Smooth muscle cell (in vitro differentiated cells): ENCODE measurements around the gene NDUFA6. TPM values are rescaled to one million over a fixed set of nuclear protein-coding genes. Genes with fewer than 3 reads are reported as not detected.
"Not testable (repeated sequence)": the region's sequence is repeated elsewhere in the genome, so short reads cannot be mapped to it uniquely, and the experiment has no call there.

Experiments
- DNase-seq: peaks from one replicate; lab custom pipeline; 2025; ENCODE audit not compliant: unreplicated experiment; lab: John Stamatoyannopoulos, UW
- H2AFZ ChIP-seq: fragments of 200-600 bp; sonication (generic); 2 replicates; pipeline ENCODE4 v1.6.0; 2016; ENCODE audit warnings: antibody characterized with exemption, low read depth, mild to moderate bottlenecking
- H3F3A ChIP-seq: fragments of 200-600 bp; sonication (generic); 2 replicates; pipeline ENCODE4 v1.6.0; 2017; ENCODE audit warnings: antibody characterized with exemption, low read depth
- H3K27ac ChIP-seq: fragments of 200-600 bp; sonication (generic); 2 replicates; pipeline ENCODE4 v1.5.1; 2016; ENCODE audit warnings: low read depth, mild to moderate bottlenecking
- H3K27me3 ChIP-seq: fragments of 200-600 bp; sonication (generic); 2 replicates; pipeline ENCODE4 v1.6.1; 2016; ENCODE audit warnings: low read depth, mild to moderate bottlenecking
- H3K36me3 ChIP-seq: fragments of 200-600 bp; sonication (generic); 2 replicates; pipeline ENCODE4 v1.5.1; 2016; ENCODE audit warnings: low read depth
- H3K4me1 ChIP-seq: fragments of 200-600 bp; sonication (generic); 2 replicates; pipeline ENCODE4 v1.5.1; 2016; ENCODE audit warnings: low read depth
- H3K4me2 ChIP-seq: fragments of 200-600 bp; sonication (generic); 2 replicates; pipeline ENCODE4 v1.6.0; 2016; ENCODE audit warnings: mild to moderate bottlenecking
- H3K4me3 ChIP-seq: fragments of 200-600 bp; sonication (generic); 2 replicates; pipeline ENCODE4 v1.5.1; 2016; ENCODE audit warnings: mild to moderate bottlenecking
- H3K79me2 ChIP-seq: fragments of 200-600 bp; sonication (generic); 2 replicates; pipeline ENCODE4 v1.6.0; 2016; ENCODE audit warnings: low read depth, mild to moderate bottlenecking
- H3K9ac ChIP-seq: fragments of 200-600 bp; sonication (generic); 2 replicates; pipeline ENCODE4 v1.6.0; 2016; ENCODE audit warnings: low read depth
- H3K9me3 ChIP-seq: fragments of 200-600 bp; sonication (generic); replicated peaks from 2 replicates; pipeline ENCODE4 v1.5.1; 2016; ENCODE audit warnings: low read depth
- H4K20me1 ChIP-seq: fragments of 200-600 bp; sonication (generic); 2 replicates; pipeline ENCODE4 v1.6.0; 2016; ENCODE audit warnings: low read depth
- WGBS: methylation state at CpG from one replicate; pipeline ENCODE4 v1.1.7; 2016; ENCODE audit warnings: low lambda C conversion rate; 5-methylcytosine and 5-hydroxymethylcytosine counted together
- polyA plus RNA-seq: library from polyadenylated mRNA; unstranded; fragments of >200 nt; fragmentation: Nextera tagmentation; extraction: Ambion mirVana; gene quantifications from 2 replicates; pipeline ENCODE4 v1.2.1, GENCODE V29; 2016
- total RNA-seq: library from RNA; depleted of rRNA; stranded (reverse); fragments of >200 nt; gene quantifications from 2 replicates; pipeline ENCODE4 v1.2.3, GENCODE V29; 2014
- TF ChIP-seq, protein P1 (sequence below): fragments of 200-600 bp; sonication (generic); IDR thresholded peaks from 2 replicates; pipeline ENCODE4 v1.5.1; 2017; ENCODE audit warnings: borderline replicate concordance, mild to moderate bottlenecking, antibody characterized with exemption; ENCODE audit not compliant: insufficient read depth, poor library complexity, severe bottlenecking

The NDUFA6 gene
- total and polyA plus RNA-seq, 2 experiments from 2014 or later: 114 to 264 TPM

DNA sequence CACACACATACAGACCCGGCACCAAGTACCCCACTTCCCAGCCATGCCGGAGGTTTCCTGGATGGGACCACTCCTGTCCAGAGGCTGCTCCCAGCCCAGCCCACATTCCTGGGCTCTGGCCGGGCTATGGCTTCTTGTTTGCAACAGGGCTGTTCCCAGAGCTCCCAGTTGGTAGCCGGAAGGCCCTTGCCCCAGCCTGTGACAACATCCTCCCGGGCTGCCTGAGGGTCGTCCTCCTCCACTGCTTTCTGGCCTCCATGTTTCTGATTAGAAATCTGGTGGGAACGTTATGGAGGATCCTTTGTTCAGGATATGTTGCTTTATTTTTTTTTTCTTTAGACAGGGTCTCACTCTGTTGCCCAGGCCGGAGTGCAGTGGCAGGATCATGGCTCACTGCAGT, 41.0 kb upstream of the NDUFA6 start:
- no peaks in the 10 kb centered on the region for H3K27me3 ChIP-seq
- no peak for DNase-seq

DNA sequence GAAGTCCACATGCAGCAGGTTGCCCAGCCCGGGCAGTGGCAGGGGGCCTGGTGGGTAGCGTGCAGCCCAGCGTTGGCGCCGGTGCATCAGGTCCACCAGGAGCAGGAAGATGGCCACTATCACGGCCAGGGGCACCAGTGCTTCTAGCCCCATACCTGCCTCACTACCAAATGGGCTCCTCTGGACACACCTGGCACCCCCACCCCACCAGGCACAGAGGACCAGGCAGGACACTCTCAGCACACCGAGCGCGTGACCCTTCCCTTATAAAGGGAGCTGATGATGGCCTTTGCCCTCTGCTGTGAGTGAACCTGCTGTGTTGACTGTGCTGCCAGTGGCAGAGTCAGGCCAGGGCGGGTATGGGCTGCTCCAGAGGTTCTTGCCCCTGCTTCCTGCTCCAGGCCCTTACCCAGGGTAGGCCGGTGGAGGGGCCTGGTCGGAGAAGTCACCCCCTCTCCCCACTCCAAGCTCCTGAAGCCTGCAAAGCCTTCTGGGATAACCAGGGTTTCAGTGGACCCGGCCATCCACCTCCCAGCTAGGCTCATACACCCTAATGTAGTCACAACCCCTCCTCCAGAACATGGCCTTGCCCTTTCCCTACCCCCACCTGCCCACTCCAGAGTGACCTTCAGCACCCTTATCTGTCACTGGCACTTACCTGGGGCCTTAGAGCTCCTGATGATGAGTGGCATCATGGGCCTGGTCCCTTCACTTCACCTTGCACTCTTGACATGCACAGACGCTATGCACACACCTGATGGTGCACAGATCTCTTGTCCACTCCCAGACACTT, 40.3 kb upstream of the NDUFA6 start, which contains the start of gene CYP2D6:
Gene CYP2D6 (minus strand): TSS at position 172 of the 793 bp plus-strand sequence. CDS start 19 bp downstream, at position 153.
- WGBS: 89% methylated on average over 13 of the region's 14 CpGs

More for the DNA sequence above, 41.0 kb upstream of the NDUFA6 start:
- Histone ChIP-seq H3K4me2 (no peak overlapping the region), H3K9ac (no peak overlapping the region), H4K20me1 (no peaks in the 10 kb centered on the region), H3F3A (no peaks in the 10 kb centered on the region), H3K79me2 (no peaks in the 10 kb centered on the region), H3K36me3 (no peaks in the 10 kb centered on the region), H3K4me1 (no peaks in the 10 kb centered on the region), H2AFZ (no peak overlapping the region), H3K27ac (no peak overlapping the region), H3K4me3 (no peak overlapping the region), H3K9me3 (no peaks in the 10 kb centered on the region)
- WGBS: 81% methylated on average over 8 of the region's 8 CpGs
- TF ChIP-seq, protein P1, sequence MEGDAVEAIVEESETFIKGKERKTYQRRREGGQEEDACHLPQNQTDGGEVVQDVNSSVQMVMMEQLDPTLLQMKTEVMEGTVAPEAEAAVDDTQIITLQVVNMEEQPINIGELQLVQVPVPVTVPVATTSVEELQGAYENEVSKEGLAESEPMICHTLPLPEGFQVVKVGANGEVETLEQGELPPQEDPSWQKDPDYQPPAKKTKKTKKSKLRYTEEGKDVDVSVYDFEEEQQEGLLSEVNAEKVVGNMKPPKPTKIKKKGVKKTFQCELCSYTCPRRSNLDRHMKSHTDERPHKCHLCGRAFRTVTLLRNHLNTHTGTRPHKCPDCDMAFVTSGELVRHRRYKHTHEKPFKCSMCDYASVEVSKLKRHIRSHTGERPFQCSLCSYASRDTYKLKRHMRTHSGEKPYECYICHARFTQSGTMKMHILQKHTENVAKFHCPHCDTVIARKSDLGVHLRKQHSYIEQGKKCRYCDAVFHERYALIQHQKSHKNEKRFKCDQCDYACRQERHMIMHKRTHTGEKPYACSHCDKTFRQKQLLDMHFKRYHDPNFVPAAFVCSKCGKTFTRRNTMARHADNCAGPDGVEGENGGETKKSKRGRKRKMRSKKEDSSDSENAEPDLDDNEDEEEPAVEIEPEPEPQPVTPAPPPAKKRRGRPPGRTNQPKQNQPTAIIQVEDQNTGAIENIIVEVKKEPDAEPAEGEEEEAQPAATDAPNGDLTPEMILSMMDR: no peak

DNA sequence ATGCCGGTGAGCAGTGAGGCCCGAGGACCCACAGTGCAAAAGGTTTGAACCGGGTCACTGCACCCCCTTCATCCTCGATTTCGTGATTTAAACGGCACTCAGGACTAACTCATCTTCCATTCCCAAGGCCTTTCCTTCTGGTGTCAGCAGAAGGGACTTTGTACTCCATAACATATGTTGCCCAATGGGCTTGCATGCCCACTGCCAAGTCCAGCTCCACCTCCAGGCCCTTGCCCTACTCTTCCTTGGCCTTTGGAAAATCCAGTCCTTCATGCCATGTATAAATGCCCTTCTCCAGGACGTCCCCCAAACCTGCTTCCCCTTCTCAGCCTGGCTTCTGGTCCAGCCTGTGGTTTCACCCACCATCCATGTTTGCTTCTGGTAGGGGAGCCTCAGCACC, 39.6 kb upstream of the NDUFA6 start:
- H3K9ac ChIP-seq, H3K27ac ChIP-seq, H3F3A ChIP-seq, H3K4me3 ChIP-seq, DNase-seq, H3K4me1 ChIP-seq, H3K9me3 ChIP-seq, H4K20me1 ChIP-seq, H3K79me2 ChIP-seq, H3K4me2 ChIP-seq, H3K36me3 ChIP-seq, H2AFZ ChIP-seq, H3K27me3 ChIP-seq: not testable (repeated sequence)
- WGBS: no CpG with 5 or more reads among the region's 7 CpGs

More for the DNA sequence above, 40.3 kb upstream of the NDUFA6 start, which contains the start of gene CYP2D6:
- DNase-seq, H3K4me1 ChIP-seq, H3K4me3 ChIP-seq, H3K9me3 ChIP-seq, H3K27ac ChIP-seq, H3K4me2 ChIP-seq, H3K9ac ChIP-seq, H4K20me1 ChIP-seq, H2AFZ ChIP-seq, H3K27me3 ChIP-seq, H3F3A ChIP-seq, H3K79me2 ChIP-seq, H3K36me3 ChIP-seq: not testable (repeated sequence)

DNA sequence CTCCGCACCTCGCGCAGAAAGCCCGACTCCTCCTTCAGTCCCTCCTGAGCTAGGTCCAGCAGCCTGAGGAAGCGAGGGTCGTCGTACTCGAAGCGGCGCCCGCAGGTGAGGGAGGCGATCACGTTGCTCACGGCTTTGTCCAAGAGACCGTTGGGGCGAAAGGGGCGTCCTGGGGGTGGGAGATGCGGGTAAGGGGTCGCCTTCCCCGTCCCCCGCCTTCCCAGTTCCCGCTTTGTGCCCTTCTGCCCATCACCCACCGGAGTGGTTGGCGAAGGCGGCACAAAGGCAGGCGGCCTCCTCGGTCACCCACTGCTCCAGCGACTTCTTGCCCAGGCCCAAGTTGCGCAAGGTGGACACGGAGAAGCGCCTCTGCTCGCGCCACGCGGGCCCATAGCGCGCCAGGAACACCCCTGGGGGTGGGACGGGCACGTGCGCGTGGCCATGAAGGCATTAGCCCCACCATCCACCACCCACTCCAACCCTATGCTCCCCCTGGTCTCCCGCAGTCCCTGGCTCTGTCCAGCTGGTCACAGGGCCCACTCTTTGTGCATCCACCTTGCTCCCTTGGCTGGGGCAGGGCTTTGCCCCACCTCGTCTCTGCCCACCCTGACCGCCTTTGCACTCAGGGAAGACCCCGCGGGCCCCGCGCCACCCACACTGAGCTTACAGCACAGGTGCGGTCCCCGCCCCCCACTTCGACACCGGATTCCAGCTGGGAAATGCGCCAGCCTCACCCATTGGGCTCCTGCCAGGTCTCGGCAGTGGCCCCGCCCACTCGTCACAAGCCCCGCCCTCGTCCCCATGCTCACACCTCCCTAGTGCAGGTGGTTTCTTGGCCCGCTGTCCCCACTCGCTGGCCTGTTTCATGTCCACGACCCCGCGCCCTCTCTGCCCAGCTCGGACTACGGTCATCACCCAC, 38.5 kb upstream of the NDUFA6 start:
- not testable (repeated sequence) for H4K20me1 ChIP-seq, H3K79me2 ChIP-seq, H3K4me3 ChIP-seq, H3K27me3 ChIP-seq, H3K4me1 ChIP-seq, DNase-seq, H3K9me3 ChIP-seq, H3K27ac ChIP-seq, H3K36me3 ChIP-seq, H2AFZ ChIP-seq, H3K9ac ChIP-seq, H3F3A ChIP-seq, H3K4me2 ChIP-seq
- 92% methylated on average over 39 of the region's 65 CpGs for WGBS

DNA sequence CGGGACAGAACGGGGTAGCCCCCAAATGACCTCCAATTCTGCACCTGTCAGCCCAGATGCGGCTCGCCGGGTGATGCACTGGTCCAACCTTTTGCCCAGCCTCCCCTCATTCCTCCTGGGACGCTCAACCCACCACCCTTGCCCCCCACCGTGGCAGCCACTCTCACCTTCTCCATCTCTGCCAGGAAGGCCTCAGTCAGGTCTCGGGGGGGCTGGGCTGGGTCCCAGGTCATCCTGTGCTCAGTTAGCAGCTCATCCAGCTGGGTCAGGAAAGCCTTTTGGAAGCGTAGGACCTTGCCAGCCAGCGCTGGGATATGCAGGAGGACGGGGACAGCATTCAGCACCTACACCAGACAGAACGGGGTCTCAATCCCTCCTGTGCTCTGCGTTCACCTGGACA, 37.4 kb upstream of the NDUFA6 start:
- DNase-seq, H3K4me1 ChIP-seq, H3K36me3 ChIP-seq, H3K9ac ChIP-seq, H3F3A ChIP-seq, H3K4me3 ChIP-seq, H4K20me1 ChIP-seq, H3K27ac ChIP-seq, H3K79me2 ChIP-seq, H3K27me3 ChIP-seq, H3K4me2 ChIP-seq, H2AFZ ChIP-seq, H3K9me3 ChIP-seq: not testable (repeated sequence)
- 96% methylated on average over 12 of the region's 13 CpGs for WGBS
